ENCODE measurements around the gene KCNIP4.

The KCNIP4 gene

GRCh38 chr4:21005647-21006046 lies 942.9 kb downstream of the KCNIP4 start:
- TF ChIP-seq, protein P1, sequence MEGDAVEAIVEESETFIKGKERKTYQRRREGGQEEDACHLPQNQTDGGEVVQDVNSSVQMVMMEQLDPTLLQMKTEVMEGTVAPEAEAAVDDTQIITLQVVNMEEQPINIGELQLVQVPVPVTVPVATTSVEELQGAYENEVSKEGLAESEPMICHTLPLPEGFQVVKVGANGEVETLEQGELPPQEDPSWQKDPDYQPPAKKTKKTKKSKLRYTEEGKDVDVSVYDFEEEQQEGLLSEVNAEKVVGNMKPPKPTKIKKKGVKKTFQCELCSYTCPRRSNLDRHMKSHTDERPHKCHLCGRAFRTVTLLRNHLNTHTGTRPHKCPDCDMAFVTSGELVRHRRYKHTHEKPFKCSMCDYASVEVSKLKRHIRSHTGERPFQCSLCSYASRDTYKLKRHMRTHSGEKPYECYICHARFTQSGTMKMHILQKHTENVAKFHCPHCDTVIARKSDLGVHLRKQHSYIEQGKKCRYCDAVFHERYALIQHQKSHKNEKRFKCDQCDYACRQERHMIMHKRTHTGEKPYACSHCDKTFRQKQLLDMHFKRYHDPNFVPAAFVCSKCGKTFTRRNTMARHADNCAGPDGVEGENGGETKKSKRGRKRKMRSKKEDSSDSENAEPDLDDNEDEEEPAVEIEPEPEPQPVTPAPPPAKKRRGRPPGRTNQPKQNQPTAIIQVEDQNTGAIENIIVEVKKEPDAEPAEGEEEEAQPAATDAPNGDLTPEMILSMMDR (IDR thresholded peaks at IDR 0.05; ENCODE audit: borderline replicate concordance, control extremely low read depth, extremely low read depth, insufficient read depth, missing control alignments): no peak
- in situ Hi-C loops (cut with MboI; ENCODE audit: low sequenced_read_pairs, unreplicated experiment): no loop called here
- DNase-seq (ENCODE audit: low spot score): no peak

- TF ChIP-seq, protein P1 (IDR thresholded peaks at IDR 0.05; ENCODE audit: borderline replicate concordance, control extremely low read depth, extremely low read depth, insufficient read depth, missing control alignments): no peak
- in situ Hi-C loops (cut with MboI; ENCODE audit: low sequenced_read_pairs, unreplicated experiment): no loop called here
- DNase-seq (ENCODE audit: low spot score): no peak
Observed at GRCh38 chr4:21002976-21003375, 945.6 kb downstream of the KCNIP4 start.

DNA sequence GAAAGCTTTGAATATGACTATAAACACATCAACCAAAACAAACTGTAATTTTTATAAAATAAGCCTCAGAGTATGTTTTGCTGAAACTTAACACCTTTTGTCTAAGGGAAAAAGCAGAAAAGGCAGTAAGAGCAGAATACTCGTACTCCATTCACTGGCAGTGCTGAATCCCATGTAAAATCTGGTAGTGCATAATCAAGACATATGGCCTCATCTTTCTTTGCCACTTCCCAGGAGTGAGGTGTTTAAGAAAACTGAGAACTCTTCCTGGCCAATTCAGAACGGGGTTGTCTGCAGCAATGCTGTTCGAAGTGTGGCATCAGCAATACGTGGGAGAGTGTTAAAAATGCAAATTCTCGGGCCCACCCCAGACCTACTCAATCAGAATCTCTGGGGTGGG lies 946.3 kb downstream of the KCNIP4 start:
- TF ChIP-seq, protein P1 (IDR thresholded peaks at IDR 0.05; ENCODE audit: borderline replicate concordance, control extremely low read depth, extremely low read depth, insufficient read depth, missing control alignments): no peak
- no peak for DNase-seq (ENCODE audit: low spot score)
- in situ Hi-C loops (cut with MboI; ENCODE audit: low sequenced_read_pairs, unreplicated experiment): no loop called here

DNA sequence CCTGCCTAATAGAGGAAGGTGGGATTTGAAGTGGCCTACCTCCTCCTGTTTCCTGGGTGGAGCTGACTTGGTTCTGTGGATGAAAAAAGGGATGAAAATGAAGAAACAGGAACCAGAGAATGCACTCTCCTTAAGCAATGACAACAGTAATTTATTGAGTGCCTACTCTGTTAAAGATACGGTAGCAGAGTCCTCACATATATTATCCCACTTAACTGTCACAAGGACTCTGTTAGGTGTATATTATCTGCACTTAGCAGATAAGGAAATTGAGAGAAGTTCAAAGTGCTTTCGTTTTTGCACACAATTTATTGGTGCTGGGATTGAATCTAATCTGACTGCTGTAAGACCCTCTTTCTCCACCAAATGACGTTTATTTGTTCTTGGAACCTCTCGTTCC lies 947.1 kb downstream of the KCNIP4 start:
- in situ Hi-C loops (cut with MboI; ENCODE audit: low sequenced_read_pairs, unreplicated experiment): no loop called here
- DNase-seq (ENCODE audit: low spot score): no peak

DNA sequence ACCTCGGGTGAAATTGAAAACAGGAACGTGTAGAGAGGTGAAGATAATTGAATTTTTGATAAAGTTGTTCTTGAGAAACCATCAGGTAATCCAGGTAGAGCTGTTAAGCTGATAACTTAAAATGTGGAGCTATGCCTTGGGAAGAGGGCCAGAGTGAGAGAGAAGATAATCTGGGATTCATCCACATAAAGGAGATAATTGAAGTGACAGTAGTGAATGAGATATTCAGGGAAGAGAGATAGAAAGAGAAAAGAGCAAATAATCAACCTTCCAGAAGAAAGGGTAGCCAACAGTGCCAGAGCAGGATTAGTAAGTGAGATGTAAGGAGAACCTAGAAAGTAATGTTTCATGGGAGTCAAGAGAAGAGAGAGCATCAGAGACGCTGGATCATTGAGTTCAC lies 950.7 kb downstream of the KCNIP4 start:
- TF ChIP-seq, protein P1 (IDR thresholded peaks at IDR 0.05; ENCODE audit: borderline replicate concordance, control extremely low read depth, extremely low read depth, insufficient read depth, missing control alignments): no peak
- DNase-seq (ENCODE audit: low spot score): no peak
- in situ Hi-C loops (cut with MboI; ENCODE audit: low sequenced_read_pairs, unreplicated experiment): no loop called here

More for the DNA sequence above, 947.1 kb downstream of the KCNIP4 start:
- TF ChIP-seq, protein P1 (IDR thresholded peaks at IDR 0.05; ENCODE audit: borderline replicate concordance, control extremely low read depth, extremely low read depth, insufficient read depth, missing control alignments): no peak

- no peak for DNase-seq (ENCODE audit: low spot score)
Observed at GRCh38 chr4:20995610-20996009, 953.0 kb downstream of the KCNIP4 start.

More at GRCh38 chr4:20995610-20996009, 953.0 kb downstream of the KCNIP4 start:
- TF ChIP-seq, protein P1 (IDR thresholded peaks at IDR 0.05; ENCODE audit: borderline replicate concordance, control extremely low read depth, extremely low read depth, insufficient read depth, missing control alignments): no peak
- in situ Hi-C loops (cut with MboI; ENCODE audit: low sequenced_read_pairs, unreplicated experiment): no loop called here
